HG03432 (cell line): Measurements from ENCODE around the gene ACBD3.

ENCODE experiments used
- ATAC-seq: cut with Tn5 transposase; IDR thresholded peaks from one replicate; pipeline ENCODE4 v1.9.1; 2021; ENCODE audit warnings: mild to moderate bottlenecking, moderate library complexity; ENCODE audit not compliant: unreplicated experiment

The ACBD3 gene

GRCh38 chr1:226135059-226135651 lies 51.4 kb downstream of the ACBD3 start:
- ATAC-seq, result no peak

DNA sequence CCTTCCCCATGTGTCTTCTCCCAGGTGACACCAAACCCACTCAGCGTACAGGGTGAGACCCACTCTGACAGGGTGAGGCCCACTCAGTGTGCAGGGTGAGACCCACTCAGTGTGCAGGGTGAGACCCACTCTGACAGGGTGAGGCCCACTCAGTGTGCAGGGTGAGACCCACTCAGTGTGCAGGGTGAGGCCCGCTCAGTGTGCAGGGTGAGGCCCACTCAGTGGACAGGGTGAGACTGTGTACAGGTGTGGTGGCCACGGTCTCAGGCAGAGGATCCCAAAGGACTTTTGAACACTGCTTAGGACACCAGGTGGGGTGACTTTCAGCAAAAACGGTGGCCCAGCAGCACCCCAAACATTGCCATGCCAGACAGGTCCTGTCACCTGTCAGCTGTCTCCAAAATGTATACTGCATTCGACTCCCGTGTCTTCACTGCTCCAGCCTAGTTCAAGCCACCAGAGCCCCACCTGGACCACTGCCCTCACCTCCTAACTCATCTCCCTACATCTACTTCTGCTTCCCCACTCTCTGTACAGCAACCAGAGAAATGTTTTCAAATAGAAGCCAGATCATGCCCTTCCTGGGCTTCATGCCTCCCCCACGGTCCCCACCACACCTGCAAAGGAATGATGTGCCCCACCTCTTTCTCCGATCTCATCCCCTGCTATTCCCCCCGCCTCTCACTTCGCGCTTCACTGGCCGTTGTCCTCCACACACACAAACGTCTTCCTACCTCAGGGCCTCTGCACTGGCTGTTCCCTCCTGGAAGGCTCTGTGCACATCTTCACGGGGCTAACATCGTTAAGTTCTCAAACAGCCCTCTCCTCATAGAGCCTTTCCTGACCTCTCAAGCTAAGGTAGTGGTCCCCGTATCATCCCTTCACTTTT lies 52.1 kb downstream of the ACBD3 start:
- ATAC-seq, result no peak

GRCh38 chr1:226133504-226134123 lies 52.9 kb downstream of the ACBD3 start:
- peak; percentile 8 for ATAC-seq

DNA sequence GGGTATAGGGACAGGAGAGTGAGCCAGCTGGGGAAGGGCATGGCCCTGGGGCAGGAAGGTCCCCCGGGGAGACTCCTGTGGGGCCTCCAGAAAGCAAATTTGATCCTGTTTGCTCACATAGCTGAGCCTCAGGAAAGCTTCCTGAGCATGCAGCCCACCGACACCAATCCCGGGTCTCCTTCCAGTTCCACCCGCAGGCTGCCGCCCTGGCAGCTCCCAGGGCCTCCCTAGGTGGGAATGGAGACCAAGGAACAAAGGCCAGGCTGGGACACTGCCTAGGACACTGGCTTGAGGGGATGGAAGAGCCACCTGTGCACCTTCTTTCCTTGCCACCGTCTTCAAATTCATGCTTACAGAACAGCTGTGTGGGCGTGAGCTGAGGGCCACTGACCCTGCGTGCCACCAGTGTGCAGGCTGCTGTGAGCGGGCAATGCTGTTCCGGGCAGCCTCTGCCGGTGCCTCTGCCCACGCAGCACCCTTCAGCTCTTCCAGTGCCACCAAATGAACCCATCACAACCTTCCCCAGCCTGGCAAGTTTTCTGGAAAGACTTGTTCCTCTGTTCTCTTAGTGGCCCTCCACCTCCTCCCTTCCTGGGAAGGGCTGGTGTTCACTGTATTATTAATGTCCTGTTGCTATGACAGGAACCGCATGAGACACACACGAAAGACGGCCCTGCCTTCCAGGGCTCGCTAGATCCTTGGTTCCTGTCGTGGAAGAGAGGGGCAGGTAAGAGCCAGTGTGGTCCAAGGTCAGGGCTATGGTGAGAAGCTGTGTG lies 53.6 kb downstream of the ACBD3 start:
- peak; percentile 57 for ATAC-seq

GRCh38 chr1:226131639-226132038 lies 54.9 kb downstream of the ACBD3 start:
- no peak for ATAC-seq

DNA sequence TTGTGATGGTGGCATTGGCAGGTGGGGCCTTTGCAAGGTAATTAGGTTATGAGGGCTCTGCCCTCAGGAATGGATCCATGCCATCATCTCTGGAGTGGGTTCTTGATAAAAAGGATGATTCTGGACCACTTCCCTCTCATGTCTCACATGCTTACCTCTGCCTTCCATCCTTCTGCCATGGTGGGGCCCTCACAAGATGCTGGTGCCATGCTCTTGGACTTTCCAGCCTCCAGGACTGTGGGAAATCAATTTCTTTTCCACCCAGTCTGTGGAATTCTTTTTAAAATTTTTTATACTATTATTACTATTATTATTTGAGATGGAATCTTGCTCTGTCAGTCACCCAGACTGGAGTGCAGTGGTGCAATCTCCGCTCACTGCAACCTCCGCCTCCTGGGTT lies 57.3 kb downstream of the ACBD3 start:
- no peak for ATAC-seq

DNA sequence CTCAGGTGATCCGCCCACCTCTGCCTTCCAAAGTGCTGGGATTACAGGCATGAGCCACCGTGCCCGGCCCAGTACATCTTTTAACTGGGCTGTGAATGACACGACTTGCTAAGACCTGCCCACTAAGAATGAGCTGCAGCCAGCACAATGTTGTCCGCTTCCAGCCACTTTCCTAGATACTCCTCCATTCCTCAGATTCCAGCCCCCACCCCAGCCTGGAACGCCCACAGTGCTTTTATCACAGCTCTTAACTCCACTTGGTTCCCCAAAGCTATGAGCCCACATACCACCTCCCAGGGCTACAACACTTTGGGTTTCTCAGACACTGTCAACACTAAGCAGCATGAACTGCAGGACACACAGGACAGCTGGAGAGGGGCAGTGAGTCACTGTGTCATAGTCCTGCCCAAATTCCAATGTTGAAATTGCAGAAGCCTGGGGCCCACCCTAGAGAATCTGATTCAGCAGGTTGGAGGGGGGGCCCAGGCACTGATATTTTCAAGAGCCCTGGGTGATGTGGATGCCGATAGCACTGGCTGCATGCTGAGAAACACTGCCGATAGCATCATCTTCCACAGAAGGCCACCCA lies 58.0 kb downstream of the ACBD3 start:
- no peak for ATAC-seq

GRCh38 chr1:226126824-226127569 lies 59.5 kb downstream of the ACBD3 start:
- no peak for ATAC-seq

DNA sequence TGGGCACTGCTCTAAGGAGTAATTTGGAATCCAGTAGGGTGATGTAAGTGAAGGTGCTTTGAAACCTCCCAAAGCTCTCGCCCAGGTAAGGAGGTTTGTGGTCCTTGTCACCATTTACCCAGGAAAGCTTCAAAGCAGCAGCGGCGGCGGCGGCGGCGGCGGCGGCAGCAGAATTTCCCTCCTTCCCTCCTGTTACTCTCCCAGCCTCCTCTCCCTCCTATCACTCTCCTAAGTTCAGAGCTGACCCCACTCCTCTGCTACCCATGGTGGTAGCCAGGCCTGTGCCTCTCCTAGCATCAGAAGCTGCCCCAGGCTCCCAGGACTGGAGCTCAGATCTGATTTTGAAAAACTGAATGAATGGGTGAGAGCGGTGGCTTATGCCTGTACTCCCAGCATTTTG lies 60.7 kb downstream of the ACBD3 start:
- ATAC-seq, result no peak

GRCh38 chr1:226125097-226125630 lies 61.4 kb downstream of the ACBD3 start:
- peak; percentile 17 for ATAC-seq

GRCh38 chr1:226123591-226124471 lies 62.7 kb downstream of the ACBD3 start:
- ATAC-seq, result no peak

DNA sequence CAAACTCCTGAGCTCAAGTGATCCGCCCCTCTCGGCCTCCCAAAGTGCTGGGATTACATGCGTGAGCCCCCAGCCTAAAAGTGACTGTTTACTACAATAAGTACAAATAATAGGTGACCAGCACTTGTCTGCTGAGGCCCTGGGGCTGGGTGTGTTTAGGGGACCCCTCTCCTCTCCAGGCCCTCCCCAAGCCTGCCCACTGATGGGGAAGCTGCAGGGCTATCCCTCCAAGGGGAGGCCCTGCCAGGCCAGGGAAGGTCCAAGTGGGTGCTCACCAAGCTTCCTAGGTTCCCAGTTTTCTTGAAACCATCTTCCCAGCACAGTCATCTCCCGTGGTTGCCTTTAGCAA lies 63.4 kb downstream of the ACBD3 start:
- no peak for ATAC-seq

DNA sequence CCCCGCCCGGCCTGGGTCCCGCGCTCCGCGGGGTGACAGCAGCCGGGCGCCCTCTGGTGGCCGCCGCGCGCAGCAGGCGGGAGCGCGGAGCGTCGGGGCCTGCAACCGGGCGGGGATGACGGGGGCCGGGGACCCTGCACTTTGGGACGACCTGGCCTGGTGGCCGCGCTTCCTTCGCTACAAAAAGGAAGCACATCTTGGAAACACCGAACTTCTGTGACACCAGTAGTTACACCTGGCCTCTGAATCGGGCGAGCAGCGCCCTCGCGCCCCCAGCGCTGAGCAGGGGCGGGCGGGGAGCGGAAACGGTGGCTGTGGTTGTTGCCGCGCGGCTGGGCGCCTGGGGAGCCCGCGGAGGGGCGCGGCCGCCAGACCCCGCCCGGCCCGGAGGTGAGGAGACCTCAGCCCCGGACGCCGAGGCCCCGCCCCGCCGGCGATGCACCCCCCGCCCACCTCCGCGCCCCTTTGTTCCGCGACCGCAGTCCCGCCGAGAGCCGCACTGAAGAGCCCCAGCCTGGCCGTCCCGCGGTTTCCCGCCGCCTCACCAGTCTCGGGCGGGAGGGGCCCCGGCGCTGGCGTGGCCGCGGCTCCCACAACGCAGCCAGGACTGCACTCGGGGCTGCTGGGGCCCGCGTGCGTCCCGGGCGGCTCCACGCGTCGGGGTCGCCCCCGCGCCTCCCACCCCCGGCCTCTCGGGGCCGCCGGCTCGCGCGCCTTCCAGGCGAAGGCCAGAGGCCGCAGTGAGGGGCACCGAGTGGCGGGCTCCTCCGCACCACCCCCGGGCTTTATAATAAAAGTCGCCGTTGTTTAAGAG lies 64.7 kb downstream of the ACBD3 start:
- ATAC-seq, result peak; percentile 73

GRCh38 chr1:226121049-226121586 lies 65.4 kb downstream of the ACBD3 start:
- no peak for ATAC-seq

DNA sequence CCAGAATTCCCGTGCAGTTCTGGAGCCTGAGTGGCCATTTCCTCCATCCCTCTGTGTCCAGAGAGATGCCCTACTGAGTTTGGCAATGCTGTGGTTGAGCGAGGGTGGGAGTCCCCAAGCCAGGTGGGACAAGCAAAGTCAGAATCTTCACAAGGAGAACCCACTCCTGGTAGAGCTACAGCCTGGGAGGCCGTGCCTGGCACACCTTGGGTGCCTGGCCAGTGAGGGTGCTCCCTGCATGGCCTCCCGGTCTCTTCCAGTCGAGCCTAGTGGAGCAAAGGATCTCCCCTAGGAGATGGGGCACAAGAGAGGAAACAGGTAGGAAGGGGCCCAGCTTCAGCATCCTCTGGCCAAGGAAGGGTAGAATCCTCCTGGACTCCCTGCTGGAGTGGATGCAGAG lies 66.1 kb downstream of the ACBD3 start:
- ATAC-seq, result no peak

GRCh38 chr1:226119169-226119568 lies 67.4 kb downstream of the ACBD3 start:
- no peak for ATAC-seq

GRCh38 chr1:226118357-226118756 lies 68.2 kb downstream of the ACBD3 start:
- no peak for ATAC-seq

- no peak for ATAC-seq
Measured at GRCh38 chr1:226117330-226117729, 69.2 kb downstream of the ACBD3 start.
